ENCODE results near the gene OR51M1.

DNA sequence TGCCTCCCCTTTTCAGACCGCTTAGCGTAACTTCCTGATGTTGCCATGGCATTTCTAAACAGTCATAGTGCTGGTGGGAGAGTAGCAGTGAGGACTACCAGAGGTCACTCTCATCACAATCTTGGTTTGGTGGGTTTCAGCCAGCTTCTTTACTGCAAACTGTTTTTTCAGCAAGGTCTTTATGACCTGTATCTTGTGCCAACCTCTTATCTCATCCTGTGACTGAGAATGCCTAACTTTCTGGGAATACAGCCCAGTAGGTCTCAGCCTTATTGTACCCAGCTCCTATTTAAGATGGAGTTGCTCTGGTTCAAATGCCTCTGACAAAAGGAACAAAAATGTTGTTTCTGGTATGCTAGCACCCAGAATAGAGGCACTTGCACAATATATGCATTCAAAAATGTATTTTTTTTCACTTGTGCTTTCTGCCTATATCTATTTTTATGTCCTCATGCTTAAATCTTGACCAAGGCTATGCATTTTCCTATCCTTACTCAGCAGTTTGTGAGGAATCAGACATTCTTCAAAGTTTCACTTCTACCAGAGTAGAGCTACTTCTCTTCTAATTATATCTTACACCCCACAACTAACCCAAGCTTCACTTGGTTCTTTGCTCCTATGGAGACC, 16.1 kb upstream of the OR51M1 start:
- no peak for TF ChIP-seq CTCF (IDR thresholded peaks at IDR 0.05)
- no peak for TF ChIP-seq POLR2A (IDR thresholded peaks at IDR 0.05)
- no peak for TF ChIP-seq POLR2AphosphoS5 (IDR thresholded peaks at IDR 0.05)
- TF ChIP-seq EP300 (IDR thresholded peaks at IDR 0.05) = no peak
